ENCODE results near the gene MED12L. TPM values are rescaled to one million over a fixed set of nuclear protein-coding genes. Genes with fewer than 3 reads are reported as not detected.

Gene MED12L
- total and polyA plus RNA-seq, 10 of the 15 experiments (the other 5 are each of a cell fraction or from before 2014, with no cell fraction given): 0.01 to 0.06 (median 0.03) TPM; not detected in 2

DNA sequence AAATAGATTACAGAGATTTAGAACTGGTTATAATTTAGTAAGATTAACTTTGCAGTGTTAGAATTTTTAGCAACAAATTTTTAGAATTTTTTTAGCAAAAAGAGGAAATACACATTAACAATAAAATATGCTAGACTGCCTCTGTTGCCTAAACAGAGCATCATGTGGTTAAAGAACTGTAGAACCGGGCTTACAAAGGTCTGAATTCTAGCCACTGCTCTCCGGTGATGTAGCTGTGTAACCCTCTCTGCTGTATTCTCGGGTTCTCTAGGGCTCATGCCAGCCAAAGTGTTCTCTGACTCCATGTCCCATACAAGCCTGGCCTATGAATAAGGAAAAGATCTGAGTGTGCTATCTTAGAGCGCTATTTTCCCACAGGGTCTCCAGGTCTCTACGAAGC, 302.0 kb downstream of the MED12L start (continued):
- TF ChIP-seq, protein P1, sequence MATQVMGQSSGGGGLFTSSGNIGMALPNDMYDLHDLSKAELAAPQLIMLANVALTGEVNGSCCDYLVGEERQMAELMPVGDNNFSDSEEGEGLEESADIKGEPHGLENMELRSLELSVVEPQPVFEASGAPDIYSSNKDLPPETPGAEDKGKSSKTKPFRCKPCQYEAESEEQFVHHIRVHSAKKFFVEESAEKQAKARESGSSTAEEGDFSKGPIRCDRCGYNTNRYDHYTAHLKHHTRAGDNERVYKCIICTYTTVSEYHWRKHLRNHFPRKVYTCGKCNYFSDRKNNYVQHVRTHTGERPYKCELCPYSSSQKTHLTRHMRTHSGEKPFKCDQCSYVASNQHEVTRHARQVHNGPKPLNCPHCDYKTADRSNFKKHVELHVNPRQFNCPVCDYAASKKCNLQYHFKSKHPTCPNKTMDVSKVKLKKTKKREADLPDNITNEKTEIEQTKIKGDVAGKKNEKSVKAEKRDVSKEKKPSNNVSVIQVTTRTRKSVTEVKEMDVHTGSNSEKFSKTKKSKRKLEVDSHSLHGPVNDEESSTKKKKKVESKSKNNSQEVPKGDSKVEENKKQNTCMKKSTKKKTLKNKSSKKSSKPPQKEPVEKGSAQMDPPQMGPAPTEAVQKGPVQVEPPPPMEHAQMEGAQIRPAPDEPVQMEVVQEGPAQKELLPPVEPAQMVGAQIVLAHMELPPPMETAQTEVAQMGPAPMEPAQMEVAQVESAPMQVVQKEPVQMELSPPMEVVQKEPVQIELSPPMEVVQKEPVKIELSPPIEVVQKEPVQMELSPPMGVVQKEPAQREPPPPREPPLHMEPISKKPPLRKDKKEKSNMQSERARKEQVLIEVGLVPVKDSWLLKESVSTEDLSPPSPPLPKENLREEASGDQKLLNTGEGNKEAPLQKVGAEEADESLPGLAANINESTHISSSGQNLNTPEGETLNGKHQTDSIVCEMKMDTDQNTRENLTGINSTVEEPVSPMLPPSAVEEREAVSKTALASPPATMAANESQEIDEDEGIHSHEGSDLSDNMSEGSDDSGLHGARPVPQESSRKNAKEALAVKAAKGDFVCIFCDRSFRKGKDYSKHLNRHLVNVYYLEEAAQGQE (IDR thresholded peaks at IDR 0.05; ENCODE audit: low read depth, low read length): no peak
- TF ChIP-seq NR2F1 (conservative IDR thresholded peaks at IDR 0.05): no peak
- TF ChIP-seq ZNF274 (IDR thresholded peaks at IDR 0.05; ENCODE audit: insufficient read depth, insufficient read length): no peak
- TF ChIP-seq, protein P2, sequence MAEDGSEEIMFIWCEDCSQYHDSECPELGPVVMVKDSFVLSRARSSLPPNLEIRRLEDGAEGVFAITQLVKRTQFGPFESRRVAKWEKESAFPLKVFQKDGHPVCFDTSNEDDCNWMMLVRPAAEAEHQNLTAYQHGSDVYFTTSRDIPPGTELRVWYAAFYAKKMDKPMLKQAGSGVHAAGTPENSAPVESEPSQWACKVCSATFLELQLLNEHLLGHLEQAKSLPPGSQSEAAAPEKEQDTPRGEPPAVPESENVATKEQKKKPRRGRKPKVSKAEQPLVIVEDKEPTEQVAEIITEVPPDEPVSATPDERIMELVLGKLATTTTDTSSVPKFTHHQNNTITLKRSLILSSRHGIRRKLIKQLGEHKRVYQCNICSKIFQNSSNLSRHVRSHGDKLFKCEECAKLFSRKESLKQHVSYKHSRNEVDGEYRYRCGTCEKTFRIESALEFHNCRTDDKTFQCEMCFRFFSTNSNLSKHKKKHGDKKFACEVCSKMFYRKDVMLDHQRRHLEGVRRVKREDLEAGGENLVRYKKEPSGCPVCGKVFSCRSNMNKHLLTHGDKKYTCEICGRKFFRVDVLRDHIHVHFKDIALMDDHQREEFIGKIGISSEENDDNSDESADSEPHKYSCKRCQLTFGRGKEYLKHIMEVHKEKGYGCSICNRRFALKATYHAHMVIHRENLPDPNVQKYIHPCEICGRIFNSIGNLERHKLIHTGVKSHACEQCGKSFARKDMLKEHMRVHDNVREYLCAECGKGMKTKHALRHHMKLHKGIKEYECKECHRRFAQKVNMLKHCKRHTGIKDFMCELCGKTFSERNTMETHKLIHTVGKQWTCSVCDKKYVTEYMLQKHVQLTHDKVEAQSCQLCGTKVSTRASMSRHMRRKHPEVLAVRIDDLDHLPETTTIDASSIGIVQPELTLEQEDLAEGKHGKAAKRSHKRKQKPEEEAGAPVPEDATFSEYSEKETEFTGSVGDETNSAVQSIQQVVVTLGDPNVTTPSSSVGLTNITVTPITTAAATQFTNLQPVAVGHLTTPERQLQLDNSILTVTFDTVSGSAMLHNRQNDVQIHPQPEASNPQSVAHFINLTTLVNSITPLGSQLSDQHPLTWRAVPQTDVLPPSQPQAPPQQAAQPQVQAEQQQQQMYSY (CRISPR knock-in tag; IDR thresholded peaks at IDR 0.05): no peak
- no peak for TF ChIP-seq SUPT20H (IDR thresholded peaks at IDR 0.05; ENCODE audit: borderline replicate concordance, control insufficient read depth, low read depth, low read length)
- no peak for TF ChIP-seq PAX5 (IDR thresholded peaks at IDR 0.05; ENCODE audit: borderline replicate concordance, low read depth, low read length)
- TF ChIP-seq CBX5 (IDR thresholded peaks at IDR 0.05; ENCODE audit: low read depth): no peak
- TF ChIP-seq, protein P3, sequence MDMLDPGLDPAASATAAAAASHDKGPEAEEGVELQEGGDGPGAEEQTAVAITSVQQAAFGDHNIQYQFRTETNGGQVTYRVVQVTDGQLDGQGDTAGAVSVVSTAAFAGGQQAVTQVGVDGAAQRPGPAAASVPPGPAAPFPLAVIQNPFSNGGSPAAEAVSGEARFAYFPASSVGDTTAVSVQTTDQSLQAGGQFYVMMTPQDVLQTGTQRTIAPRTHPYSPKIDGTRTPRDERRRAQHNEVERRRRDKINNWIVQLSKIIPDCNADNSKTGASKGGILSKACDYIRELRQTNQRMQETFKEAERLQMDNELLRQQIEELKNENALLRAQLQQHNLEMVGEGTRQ (IDR thresholded peaks at IDR 0.05; ENCODE audit: borderline replicate concordance, low read depth, low read length): no peak
- no peak for TF ChIP-seq SREBF2 (IDR thresholded peaks at IDR 0.05; ENCODE audit: low read length)
- no peak for TF ChIP-seq SIN3A (IDR thresholded peaks at IDR 0.05; ENCODE audit: low read depth, low read length)
- TF ChIP-seq, protein P4, sequence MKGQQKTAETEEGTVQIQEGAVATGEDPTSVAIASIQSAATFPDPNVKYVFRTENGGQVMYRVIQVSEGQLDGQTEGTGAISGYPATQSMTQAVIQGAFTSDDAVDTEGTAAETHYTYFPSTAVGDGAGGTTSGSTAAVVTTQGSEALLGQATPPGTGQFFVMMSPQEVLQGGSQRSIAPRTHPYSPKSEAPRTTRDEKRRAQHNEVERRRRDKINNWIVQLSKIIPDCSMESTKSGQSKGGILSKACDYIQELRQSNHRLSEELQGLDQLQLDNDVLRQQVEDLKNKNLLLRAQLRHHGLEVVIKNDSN (IDR thresholded peaks at IDR 0.05; ENCODE audit: borderline replicate concordance, extremely low read length, insufficient read depth, low read depth, low read length): no peak
- no peak for TF ChIP-seq STAT3 (IDR thresholded peaks at IDR 0.05; ENCODE audit: low read depth, low read length)

Measured in GM12878 (cell line).